ENCODE data around the gene PITPNM3. TPM values are rescaled to one million over a fixed set of nuclear protein-coding genes. Genes with fewer than 3 reads are reported as not detected.

Gene PITPNM3
- total and polyA plus RNA-seq, 2 experiments from 2014 or later: 1.0 to 1.5 TPM

- no peak for TF ChIP-seq ZNF331 (CRISPR knock-in tag; IDR thresholded peaks at IDR 0.05; ENCODE audit: low read depth)
- TF ChIP-seq CTCF (conservative IDR thresholded peaks at IDR 0.05; ENCODE audit: low read depth in 2 of 2): no peak
These were observed 116.4 kb downstream of the PITPNM3 start (continued) for GRCh38 chr17:6439951-6440350.

GRCh38 chr17:6437956-6438355 is 118.4 kb downstream of the PITPNM3 start:
- TF ChIP-seq EZH2phosphoT487 (IDR thresholded peaks at IDR 0.05; ENCODE audit: unreplicated experiment) (no peak), EZH2 (IDR thresholded peaks at IDR 0.05; ENCODE audit: low read depth, unreplicated experiment) (no peak), POLR2AphosphoS5 (IDR thresholded peaks at IDR 0.05; ENCODE audit: low read depth) (no peak)
- 0 out of 2 replicates have a peak, but pooled peaks cover 3% of the 10 kb centered on the region for H3K9me2 ChIP-seq (ENCODE audit: insufficient read depth)
- H3K27ac ChIP-seq (ENCODE audit: low read depth): no peak overlapping the region
- no peaks in the 10 kb centered on the region for H3K36me3 ChIP-seq (ENCODE audit: insufficient read depth)
- no peaks in the 10 kb centered on the region for H3K79me2 ChIP-seq (replicated peaks; ENCODE audit: insufficient read depth)
- Mint-ChIP-seq H3K9me3 (peaks cover 9% of the 10 kb centered on the region), H3K27ac (no peak overlapping the region), H3K4me1 (peaks cover 43% of the 10 kb centered on the region), H3K36me3 (ENCODE audit: low read depth) (peaks cover 2% of the 10 kb centered on the region; the same call in 1 of the 3 replicates), H3K4me3 (peak overlapping the region; percentile 28; the same call in 2 of the 3 replicates), H3K27me3 (ENCODE audit: insufficient read depth, low read depth, poor library complexity) (peaks cover 8% of the 10 kb centered on the region)
- H3K4me3 ChIP-seq: no peak overlapping the region
- H3K4me2 ChIP-seq: peak overlapping the region; percentile 23; the same call in 1 of the 2 replicates
- H3F3A ChIP-seq (replicated peaks; ENCODE audit: low read depth): 0 out of 2 replicates have a peak, but pooled peaks cover 3% of the 10 kb centered on the region
- no peak overlapping the region for H2AFZ ChIP-seq
- DNase-seq (ENCODE audit: low spot score) (no peak), ATAC-seq (no peak)
- H3K4me1 ChIP-seq (ENCODE audit: insufficient read depth): peaks cover 24% of the 10 kb centered on the region
- H3K27me3 ChIP-seq (ENCODE audit: insufficient read depth): no peaks in the 10 kb centered on the region
- no peaks in the 10 kb centered on the region for H4K20me1 ChIP-seq (replicated peaks; ENCODE audit: insufficient read depth)

- H3K4me3 Mint-ChIP-seq: peak overlapping the region; percentile 28; the same call in 2 of the 3 replicates
- no peak overlapping the region for H3K27ac Mint-ChIP-seq
- no peak for TF ChIP-seq JUNB (IDR thresholded peaks at IDR 0.05; ENCODE audit: unreplicated experiment)
- TF ChIP-seq REST (IDR thresholded peaks at IDR 0.05; ENCODE audit: unreplicated experiment): no peak
- TF ChIP-seq STAT1 (IDR thresholded peaks at IDR 0.05; ENCODE audit: unreplicated experiment): no peak
- no peak for TF ChIP-seq EZH2phosphoT487 (IDR thresholded peaks at IDR 0.05; ENCODE audit: unreplicated experiment)
- no peak for TF ChIP-seq NANOG (IDR thresholded peaks at IDR 0.05; ENCODE audit: borderline replicate concordance)
- TF ChIP-seq CTCF (conservative IDR thresholded peaks at IDR 0.05; ENCODE audit: low read depth in 2 of 2): no peak
- no peak for TF ChIP-seq ZNF331 (CRISPR knock-in tag; IDR thresholded peaks at IDR 0.05; ENCODE audit: low read depth)
- no peak for TF ChIP-seq CREB1 (CRISPR knock-in tag; IDR thresholded peaks at IDR 0.05; ENCODE audit: low read depth)
- TF ChIP-seq ETS1 (IDR thresholded peaks at IDR 0.05): no peak
- TF ChIP-seq EZH2 (IDR thresholded peaks at IDR 0.05; ENCODE audit: low read depth, unreplicated experiment): no peak
These were observed 118.9 kb downstream of the PITPNM3 start for GRCh38 chr17:6437466-6437865.

More at GRCh38 chr17:6437466-6437865, 118.9 kb downstream of the PITPNM3 start:
- peak overlapping the region; percentile 70; the same call in 1 of the 2 replicates for H3K27ac ChIP-seq (ENCODE audit: low read depth)
- ATAC-seq (no peak; the same call in 2 of the 3 replicates), DNase-seq (ENCODE audit: low spot score) (peak; percentile 47)
- no peak overlapping the region for H2AFZ ChIP-seq
- 0 out of 2 replicates have a peak, but pooled peaks cover under 1% of the 10 kb centered on the region for H3F3A ChIP-seq (replicated peaks; ENCODE audit: low read depth)
- H3K4me2 ChIP-seq: peak overlapping the region; percentile 23; the same call in 1 of the 2 replicates
- Mint-ChIP-seq H3K4me1 (peaks cover 43% of the 10 kb centered on the region), H3K9me3 (peaks cover 6% of the 10 kb centered on the region), H3K27me3 (ENCODE audit: insufficient read depth, low read depth, poor library complexity) (peaks cover 8% of the 10 kb centered on the region), H3K36me3 (ENCODE audit: low read depth) (peaks cover 2% of the 10 kb centered on the region; the same call in 1 of the 3 replicates)
- 0 out of 2 replicates have a peak overlapping the region, but pooled peaks have one; percentile 11 for H3K4me3 ChIP-seq
- peaks cover 24% of the 10 kb centered on the region for H3K4me1 ChIP-seq (ENCODE audit: insufficient read depth)
- H3K9me2 ChIP-seq (ENCODE audit: insufficient read depth): 0 out of 2 replicates have a peak, but pooled peaks cover 3% of the 10 kb centered on the region
- H3K79me2 ChIP-seq (replicated peaks; ENCODE audit: insufficient read depth): no peaks in the 10 kb centered on the region
- no peaks in the 10 kb centered on the region for H4K20me1 ChIP-seq (replicated peaks; ENCODE audit: insufficient read depth)
- no peaks in the 10 kb centered on the region for H3K27me3 ChIP-seq (ENCODE audit: insufficient read depth)
- no peaks in the 10 kb centered on the region for H3K36me3 ChIP-seq (ENCODE audit: insufficient read depth)
